GM21717 (cell line): Measurements from ENCODE around the gene ITPRID1.
"Not testable (repeated sequence)": the region's sequence is repeated elsewhere in the genome, so short reads cannot be mapped to it uniquely, and the experiment has no call there.

Experiments used
- ATAC-seq: cut with Tn5 transposase; IDR thresholded peaks from one replicate; pipeline ENCODE4 v1.9.1; 2021; ENCODE audit warnings: mild to moderate bottlenecking, moderate library complexity; ENCODE audit not compliant: unreplicated experiment

ITPRID1 gene

DNA sequence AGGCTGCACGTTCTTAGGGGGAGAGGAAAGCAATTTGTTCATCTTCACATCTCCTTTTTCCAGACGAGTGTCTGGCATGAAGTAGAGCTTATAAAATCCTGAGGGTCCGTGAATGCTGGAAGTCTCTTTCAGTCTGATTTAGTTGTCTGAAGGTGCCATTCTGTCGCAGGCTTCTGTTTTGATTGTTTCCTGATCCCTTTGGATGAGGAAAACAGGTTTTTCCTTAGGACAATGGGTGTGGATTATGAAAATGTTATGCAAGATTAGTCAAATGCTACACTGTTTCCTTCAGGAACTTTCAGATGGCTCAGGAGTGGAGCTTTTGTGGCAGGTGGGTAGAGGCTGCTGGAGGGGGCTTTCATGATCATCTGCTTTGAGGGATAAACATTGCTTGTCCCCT is at the start of gene ITPRID1:
ITPRID1 (plus strand) TSS at position 301 of the 400 bp plus-strand sequence. CDS start 38,935 bp downstream, outside the sequence.
- ATAC-seq = no peak

DNA sequence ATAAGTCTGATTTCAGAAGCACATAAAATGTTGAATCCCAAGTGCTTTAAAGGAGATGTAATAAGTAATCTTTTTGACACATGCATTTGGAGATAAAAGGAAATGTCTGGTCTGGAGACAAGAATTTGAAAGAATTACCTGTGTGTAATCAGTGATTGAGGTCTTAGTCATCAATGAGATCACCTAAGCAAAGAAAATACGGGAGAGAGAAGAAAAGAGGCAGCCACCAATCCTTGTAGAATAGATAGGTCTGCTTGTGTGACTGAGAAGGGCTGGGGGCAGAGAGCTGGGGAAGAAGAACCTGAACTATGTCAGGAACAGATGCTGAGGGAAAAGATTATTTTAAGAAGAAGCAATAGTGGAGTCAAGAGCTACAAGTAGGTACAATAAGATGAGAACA is 49.3 kb upstream of the ITPRID1 start:
- ATAC-seq = no peak

DNA sequence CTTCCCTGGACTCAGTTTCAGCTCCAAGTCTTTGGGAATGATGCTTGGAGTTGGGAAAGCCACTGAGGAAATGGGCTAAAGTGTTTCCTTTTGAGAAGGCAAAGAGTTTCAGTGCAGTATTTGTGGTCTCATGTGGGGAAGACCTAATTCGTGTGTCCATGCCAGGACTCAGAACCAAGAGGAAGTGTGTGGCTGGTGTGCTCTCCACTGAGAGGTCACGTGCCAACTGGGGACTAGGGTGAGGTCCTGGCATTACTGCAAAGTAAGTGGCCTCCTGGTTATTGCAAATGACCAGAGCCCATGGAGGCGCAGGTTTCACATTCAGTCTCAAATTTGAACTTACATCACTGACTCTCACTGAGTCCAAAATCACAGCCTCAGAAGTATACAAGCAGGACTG is 48.6 kb upstream of the ITPRID1 start:
- no peak for ATAC-seq

GRCh38 chr7:31466036-31466435 is 47.9 kb upstream of the ITPRID1 start:
- peak; percentile 83 for ATAC-seq

GRCh38 chr7:31470883-31471282 is 43.0 kb upstream of the ITPRID1 start:
- not testable (repeated sequence) for ATAC-seq

- ATAC-seq = no peak
Measured at GRCh38 chr7:31475368-31475767, 38.5 kb upstream of the ITPRID1 start.

- ATAC-seq = no peak
Measured at GRCh38 chr7:31476073-31476745, 37.7 kb upstream of the ITPRID1 start.

DNA sequence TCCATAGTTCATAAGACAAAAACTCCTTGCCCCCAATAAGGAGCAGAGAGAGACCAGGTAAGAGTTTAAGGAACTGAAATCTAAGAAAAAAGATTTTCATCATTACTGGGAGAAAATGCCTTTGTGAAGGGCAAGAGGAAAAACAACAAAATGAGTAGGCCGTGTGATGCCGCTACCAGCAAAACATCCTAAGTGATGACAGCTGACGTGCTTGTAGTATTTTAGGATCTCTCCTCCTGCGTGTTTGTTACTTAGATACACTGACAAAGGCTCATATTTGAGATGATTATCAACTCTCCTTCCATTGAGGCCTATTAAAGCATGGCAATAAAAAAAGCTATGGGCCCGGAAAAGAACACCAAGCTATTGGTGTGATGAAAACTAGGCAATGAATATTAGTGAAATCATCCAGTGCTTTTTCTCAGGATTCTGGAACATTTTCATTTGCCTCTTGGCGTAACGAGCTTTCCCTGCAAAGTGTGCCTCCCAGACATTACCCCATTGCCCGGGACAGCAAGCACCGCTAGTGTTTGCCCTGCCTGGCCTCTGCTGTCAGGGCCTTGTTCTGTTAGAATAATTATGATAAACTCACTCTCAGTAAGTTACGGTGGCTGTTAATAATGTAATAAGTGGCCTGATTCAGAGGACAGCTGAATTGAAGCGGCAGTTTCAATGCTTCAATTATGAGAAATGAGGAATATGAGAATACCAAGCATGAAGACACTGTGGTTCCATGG is 36.8 kb upstream of the ITPRID1 start:
- no peak for ATAC-seq

DNA sequence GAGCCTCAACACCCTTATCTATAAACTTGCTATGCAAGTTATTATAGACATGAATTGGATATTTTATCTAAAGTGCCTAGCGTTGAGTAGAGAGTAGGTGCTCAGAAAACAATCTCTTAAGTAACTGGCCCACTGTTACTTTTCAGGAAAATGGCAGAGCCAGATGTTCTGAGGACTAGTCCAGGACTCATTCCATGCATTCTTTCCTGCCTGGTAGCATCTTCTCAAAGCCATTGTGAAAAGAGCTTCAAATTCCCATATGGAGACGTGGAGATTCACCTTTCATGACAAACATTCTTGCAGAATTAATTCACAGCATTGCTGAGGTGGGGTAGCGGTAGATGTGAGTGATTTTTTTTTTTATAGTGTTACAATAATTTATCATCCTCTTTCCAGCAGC is 35.9 kb upstream of the ITPRID1 start:
- ATAC-seq = no peak

GRCh38 chr7:31478721-31479120 is 35.2 kb upstream of the ITPRID1 start:
- ATAC-seq = peak; percentile 90

- ATAC-seq = no peak
Measured at GRCh38 chr7:31487071-31487470, 26.8 kb upstream of the ITPRID1 start.

DNA sequence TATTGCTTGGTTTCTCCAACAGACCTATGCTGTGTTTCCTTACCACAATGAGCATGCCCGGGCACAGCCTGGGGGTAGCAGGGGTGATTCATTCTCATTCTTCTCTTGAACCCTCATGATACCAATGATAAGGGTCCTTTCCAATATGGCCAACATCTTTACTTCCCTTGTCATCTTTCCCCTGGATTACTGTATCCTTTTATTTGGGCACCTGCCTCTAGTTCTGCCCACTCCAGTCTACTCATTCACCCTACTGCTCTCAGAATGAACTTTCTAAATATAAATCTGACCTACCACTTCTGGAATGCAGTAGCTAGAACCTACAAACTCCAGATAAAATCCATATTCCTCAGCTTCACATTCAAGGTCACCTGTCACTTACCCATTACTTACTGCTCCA is 26.4 kb upstream of the ITPRID1 start:
- no peak for ATAC-seq

DNA sequence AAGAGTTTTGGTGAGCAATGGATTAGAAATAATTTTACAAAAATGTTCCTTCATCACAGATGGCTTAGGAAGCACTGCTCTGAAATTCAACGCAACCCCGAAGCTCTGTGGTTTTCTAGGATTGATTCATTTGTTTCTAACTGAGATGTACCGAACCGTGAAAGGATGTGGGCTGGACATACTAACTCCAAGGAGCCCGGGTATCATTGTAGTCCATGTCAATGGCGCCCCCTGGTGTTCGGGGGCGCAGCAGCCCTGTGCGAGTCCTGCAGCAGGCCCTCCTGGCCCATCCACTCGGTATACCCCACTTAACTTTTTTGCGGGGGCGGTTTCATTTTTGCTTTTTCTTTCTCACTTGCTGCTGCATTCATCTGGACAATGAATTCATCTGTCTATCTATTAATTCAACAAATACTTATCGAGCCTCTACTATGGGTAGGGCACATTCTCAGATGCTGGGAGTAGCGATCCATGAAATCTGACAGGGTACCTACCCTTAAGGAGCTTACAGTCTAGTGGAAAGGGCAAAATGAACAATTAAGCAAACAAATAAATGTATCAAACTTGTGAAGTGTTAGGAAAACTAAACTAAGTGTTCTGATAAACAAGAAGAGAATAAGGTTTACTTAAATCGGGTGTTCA is 25.2 kb upstream of the ITPRID1 start:
- peak; percentile 96 for ATAC-seq

DNA sequence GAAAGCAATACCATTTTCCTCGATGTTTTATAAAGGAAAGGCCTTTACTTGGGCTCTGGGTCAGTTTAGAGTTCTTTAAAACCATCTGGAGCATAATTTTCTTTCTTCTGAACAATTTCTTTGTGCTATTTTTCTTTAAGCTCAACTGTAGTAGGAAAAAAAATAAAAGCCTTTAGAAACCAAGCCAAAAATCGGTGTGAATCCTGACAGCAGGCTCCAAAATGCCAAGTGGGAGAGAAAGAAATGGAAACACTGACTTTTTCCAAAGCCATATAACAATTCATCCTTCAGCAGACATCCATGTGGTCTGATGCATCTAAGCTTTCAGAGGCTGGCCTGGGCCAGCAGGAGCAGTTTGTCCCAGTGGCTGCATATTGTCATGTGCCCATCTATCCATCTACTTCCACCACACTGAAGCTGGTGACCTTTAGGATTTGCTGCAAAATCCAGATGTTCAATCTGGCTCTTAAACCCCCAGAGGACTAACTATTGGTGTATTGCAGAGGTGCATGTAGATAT is 23.0 kb upstream of the ITPRID1 start:
- ATAC-seq = no peak

DNA sequence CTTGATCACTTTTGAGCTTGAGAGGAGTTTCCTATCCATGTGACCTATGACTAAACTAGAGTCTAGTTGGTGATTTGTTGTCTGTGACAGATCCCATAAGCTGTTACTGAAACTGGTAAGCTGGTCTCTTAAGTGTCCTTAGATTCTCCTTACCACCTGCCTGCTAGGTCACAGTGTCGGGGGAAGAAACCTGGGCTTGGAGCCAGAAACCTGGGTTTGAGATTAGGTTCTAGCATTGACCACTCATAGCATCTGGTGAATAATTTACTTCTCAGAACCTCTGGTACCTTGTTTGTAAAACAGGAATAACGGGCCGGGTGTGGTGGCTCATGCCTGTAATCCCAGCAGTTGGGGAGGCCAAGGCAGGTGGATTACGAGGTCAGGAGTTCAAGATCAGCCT is 21.8 kb upstream of the ITPRID1 start:
- ATAC-seq = no peak

GRCh38 chr7:31493714-31494181 is 20.1 kb upstream of the ITPRID1 start:
- ATAC-seq = no peak

- no peak for ATAC-seq
Measured at GRCh38 chr7:31494421-31494820, 19.5 kb upstream of the ITPRID1 start.

- no peak for ATAC-seq
Measured at GRCh38 chr7:31495653-31496052, 18.2 kb upstream of the ITPRID1 start.

GRCh38 chr7:31497516-31497915 is 16.4 kb upstream of the ITPRID1 start:
- no peak for ATAC-seq

DNA sequence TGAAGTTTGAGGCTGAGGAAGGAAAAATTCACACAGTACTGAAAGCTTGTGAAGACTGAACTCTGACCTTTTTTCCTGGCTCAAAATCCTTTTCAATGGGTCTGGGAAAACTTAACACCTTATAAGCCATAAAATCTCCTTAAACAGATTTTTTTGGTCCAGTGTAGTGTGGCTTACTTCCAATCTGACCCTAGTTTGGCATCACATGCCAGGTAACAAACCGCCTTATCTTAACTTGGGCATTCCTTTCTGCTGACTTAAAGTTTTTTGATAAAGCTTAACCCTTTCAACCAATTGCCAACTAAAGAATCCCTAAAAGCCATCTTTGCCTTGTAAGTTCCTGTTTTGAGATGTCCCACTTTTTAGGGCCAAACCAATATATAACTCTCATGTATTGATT is 13.2 kb upstream of the ITPRID1 start:
- ATAC-seq = no peak

GRCh38 chr7:31508823-31509222 is 5.1 kb upstream of the ITPRID1 start:
- no peak for ATAC-seq

DNA sequence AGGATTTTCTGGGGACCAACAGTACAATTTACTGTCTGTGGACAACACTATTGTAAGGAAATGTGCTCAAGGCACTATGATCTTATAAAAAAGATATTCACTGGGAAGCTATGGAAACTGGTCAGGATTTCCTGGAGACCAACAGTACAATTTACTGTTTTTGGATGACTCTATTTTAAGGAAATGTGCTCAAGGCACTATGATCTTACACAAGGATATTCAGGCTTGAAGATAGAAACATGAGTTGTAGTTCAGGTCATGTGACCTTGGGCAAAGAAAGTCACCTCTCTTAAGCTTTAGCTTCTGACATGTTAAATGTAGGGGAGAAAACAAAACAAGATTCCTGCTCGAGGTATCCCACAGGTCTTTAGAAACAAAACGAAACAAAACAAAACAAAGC is 1.7 kb upstream of the ITPRID1 start:
- ATAC-seq = no peak
